KMS-11 (cell line): Measurements from ENCODE around the gene LIPH.

ENCODE experiments used
- H2AFZ ChIP-seq: fragments of 200-600 bp; sonication (generic); 2 replicates; pipeline ENCODE4 v1.6.1; 2016; ENCODE audit warnings: antibody characterized with exemption, mixed run types, low read depth
- H3K27ac ChIP-seq: fragments of 200-600 bp; sonication (generic); 2 replicates; pipeline ENCODE4 v1.6.1; 2016; ENCODE audit warnings: mild to moderate bottlenecking, mixed run types
- H3K27me3 ChIP-seq: fragments of 200-600 bp; sonication (generic); 2 replicates; pipeline ENCODE4 v1.6.1; 2017; ENCODE audit warnings: mild to moderate bottlenecking, low read depth, mixed run types, moderate library complexity; ENCODE audit not compliant: insufficient read depth
- H3K36me3 ChIP-seq: fragments of 200-600 bp; sonication (generic); 2 replicates; pipeline ENCODE4 v1.6.1; 2017; ENCODE audit warnings: mild to moderate bottlenecking, mixed run types; ENCODE audit not compliant: insufficient read depth
- H3K4me1 ChIP-seq: fragments of 200-600 bp; sonication (generic); 2 replicates; pipeline ENCODE4 v1.6.1; 2016; ENCODE audit warnings: mild to moderate bottlenecking, low read depth, mixed run types; ENCODE audit not compliant: poor library complexity, severe bottlenecking
- H3K4me2 ChIP-seq: fragments of 200-600 bp; sonication (generic); 2 replicates; pipeline ENCODE4 v1.7.0; 2016; ENCODE audit warnings: mild to moderate bottlenecking, mixed run types
- H3K4me3 ChIP-seq: fragments of 200-600 bp; sonication (generic); IDR thresholded peaks from 2 replicates; pipeline ENCODE4 v1.6.1; 2017; ENCODE audit warnings: low read depth, low read length, mixed read lengths; ENCODE audit not compliant: insufficient read depth
- H3K79me2 ChIP-seq: fragments of 200-600 bp; sonication (generic); 2 replicates; pipeline ENCODE4 v1.6.1; 2016; ENCODE audit warnings: low read depth, mixed run types; ENCODE audit not compliant: insufficient read depth
- H3K9ac ChIP-seq: fragments of 200-600 bp; sonication (generic); 2 replicates; pipeline ENCODE4 v1.6.1; 2016; ENCODE audit warnings: mild to moderate bottlenecking, mixed run types
- H4K20me1 ChIP-seq: fragments of 200-600 bp; sonication (generic); 2 replicates; pipeline ENCODE4 v1.6.1; 2016; ENCODE audit warnings: mild to moderate bottlenecking, mixed run types; ENCODE audit not compliant: insufficient read depth
- TF ChIP-seq, protein P1 (sequence below): fragments of 200-600 bp; sonication (generic); conservative IDR thresholded peaks from 2 replicates; pipeline ENCODE4 v1.6.1; 2017; ENCODE audit warnings: low read depth, mild to moderate bottlenecking, antibody characterized with exemption, low read length, moderate library complexity, mixed read lengths

Gene LIPH

DNA sequence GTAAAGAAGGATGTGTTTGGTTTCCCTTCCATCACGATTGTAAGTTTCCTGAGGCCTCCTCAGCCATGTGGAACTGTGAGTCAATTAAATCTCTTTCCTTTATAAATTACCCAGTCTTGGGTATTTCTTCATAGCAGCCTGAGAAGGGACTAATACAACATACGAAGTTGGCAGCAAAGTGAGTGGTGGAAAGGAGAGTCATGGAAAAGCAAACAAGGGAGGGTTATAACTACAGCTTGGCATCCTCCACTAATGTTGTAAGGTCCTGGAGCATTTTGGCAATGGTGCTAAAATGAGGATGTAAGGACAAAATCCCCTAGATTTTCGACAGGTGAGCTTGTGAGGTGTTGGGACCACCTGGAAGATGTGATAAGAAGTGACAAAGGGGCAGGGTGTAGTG, 47.8 kb downstream of the LIPH start:
- no peaks in the 10 kb centered on the region for H3K27me3 ChIP-seq
- H3K27ac ChIP-seq = no peak overlapping the region
- H3K4me2 ChIP-seq = no peak overlapping the region
- H3K36me3 ChIP-seq = no peaks in the 10 kb centered on the region
- H4K20me1 ChIP-seq = no peaks in the 10 kb centered on the region
- H3K9ac ChIP-seq = no peak overlapping the region
- no peaks in the 10 kb centered on the region for H3K4me1 ChIP-seq
- TF ChIP-seq, protein P1, sequence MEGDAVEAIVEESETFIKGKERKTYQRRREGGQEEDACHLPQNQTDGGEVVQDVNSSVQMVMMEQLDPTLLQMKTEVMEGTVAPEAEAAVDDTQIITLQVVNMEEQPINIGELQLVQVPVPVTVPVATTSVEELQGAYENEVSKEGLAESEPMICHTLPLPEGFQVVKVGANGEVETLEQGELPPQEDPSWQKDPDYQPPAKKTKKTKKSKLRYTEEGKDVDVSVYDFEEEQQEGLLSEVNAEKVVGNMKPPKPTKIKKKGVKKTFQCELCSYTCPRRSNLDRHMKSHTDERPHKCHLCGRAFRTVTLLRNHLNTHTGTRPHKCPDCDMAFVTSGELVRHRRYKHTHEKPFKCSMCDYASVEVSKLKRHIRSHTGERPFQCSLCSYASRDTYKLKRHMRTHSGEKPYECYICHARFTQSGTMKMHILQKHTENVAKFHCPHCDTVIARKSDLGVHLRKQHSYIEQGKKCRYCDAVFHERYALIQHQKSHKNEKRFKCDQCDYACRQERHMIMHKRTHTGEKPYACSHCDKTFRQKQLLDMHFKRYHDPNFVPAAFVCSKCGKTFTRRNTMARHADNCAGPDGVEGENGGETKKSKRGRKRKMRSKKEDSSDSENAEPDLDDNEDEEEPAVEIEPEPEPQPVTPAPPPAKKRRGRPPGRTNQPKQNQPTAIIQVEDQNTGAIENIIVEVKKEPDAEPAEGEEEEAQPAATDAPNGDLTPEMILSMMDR = no peak
- H3K4me3 ChIP-seq = no peak overlapping the region
- H3K79me2 ChIP-seq = no peaks in the 10 kb centered on the region
- H2AFZ ChIP-seq = no peak overlapping the region

DNA sequence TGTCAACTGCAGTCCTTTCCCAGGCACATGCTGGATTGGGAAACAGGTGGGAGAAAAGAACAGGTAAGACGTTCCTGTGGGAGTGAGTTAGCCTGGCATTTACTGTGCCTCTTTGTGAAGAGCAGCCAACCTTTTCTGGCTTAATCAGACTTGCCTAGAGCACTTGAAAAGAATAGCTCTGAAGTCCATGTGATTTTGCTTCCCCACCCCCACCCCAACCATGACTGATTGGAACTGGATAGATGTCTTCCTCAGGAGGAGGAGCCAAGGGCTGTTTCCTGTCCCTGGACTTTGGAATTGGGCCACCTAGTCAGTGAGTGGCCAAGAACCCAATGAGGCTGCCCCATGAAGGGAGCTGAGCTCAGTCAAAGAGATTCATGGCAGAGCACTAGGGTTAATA, 48.9 kb downstream of the LIPH start:
- Histone ChIP-seq H3K4me3 (no peak overlapping the region), H3K4me1 (peaks cover 4% of the 10 kb centered on the region), H3K4me2 (no peak overlapping the region), H4K20me1 (no peaks in the 10 kb centered on the region), H3K36me3 (no peaks in the 10 kb centered on the region), H3K27me3 (no peaks in the 10 kb centered on the region), H2AFZ (no peak overlapping the region), H3K27ac (no peak overlapping the region), H3K79me2 (peaks cover under 1% of the 10 kb centered on the region; the same call in 1 of the 2 replicates), H3K9ac (no peak overlapping the region)
- TF ChIP-seq, protein P1 = no peak

DNA sequence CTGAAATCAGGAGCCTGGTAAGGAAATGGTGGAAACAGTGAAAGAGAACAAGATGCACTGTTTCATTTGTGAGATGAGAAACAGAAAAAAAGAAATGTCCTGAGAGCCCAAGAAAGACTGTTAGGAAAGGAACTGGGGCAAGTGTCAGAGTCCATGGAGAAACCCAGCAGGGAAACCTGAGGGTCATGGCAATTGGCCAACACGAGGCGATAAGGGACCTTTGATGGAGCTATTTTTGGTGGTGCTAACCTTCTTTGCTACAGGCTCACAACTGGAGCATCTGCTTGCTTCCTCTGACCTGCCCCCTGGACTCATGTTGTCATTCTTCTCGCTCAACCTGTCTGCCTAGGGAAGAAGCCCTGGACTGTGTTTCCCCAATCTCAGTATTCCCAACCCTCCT, 49.4 kb downstream of the LIPH start:
- no peak overlapping the region for H3K4me2 ChIP-seq
- TF ChIP-seq, protein P1 = no peak
- no peaks in the 10 kb centered on the region for H3K27me3 ChIP-seq
- H3K36me3 ChIP-seq = no peaks in the 10 kb centered on the region
- H3K27ac ChIP-seq = no peak overlapping the region
- peaks cover 4% of the 10 kb centered on the region for H3K4me1 ChIP-seq
- no peaks in the 10 kb centered on the region for H4K20me1 ChIP-seq
- no peak overlapping the region for H3K4me3 ChIP-seq
- H2AFZ ChIP-seq = no peak overlapping the region
- H3K9ac ChIP-seq = no peak overlapping the region
- H3K79me2 ChIP-seq = peaks cover 6% of the 10 kb centered on the region; the same call in 1 of the 2 replicates

DNA sequence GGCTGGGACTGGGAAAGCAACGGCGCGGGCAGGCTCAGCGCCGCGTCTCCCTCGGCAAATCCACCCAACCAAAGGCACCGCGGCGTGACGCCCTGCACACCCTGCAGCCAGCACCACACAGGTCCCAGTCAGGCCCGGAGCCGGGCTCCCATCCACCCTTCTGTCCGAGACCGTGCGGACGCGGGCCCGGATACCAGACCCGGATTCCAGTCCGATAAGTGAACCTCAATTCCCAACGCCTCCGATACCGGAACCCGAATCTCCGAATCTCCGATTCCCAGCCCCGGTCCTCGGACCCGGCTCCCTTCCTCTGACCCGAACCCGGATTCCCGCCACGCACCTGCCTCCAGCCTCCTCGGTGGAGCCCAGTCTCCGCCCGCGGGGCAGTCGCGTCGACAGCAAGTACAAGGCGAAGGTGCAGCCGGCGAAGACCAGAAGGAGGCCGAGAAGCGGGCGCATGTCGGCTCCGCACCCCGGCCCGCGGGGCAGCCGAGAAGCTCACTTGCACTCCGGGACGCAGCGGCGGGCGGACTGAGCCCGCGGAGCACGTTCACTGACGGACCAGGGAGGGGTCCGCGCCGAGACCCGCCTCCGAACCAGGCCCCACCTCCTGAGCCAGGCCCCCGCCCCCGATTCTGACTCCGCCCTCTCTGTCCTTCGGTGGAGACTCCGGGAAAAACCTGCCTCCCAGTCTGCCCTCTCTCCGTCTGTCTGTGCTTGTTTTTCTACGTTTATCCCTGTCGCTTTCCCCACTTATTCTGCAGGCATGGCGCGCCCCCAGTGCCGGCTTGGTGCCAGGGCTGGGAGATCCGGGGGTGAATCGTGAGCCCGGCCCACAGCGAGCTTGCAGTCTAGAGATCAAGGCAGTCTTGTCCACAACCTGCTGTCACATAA, 53.6 kb downstream of the LIPH start, which contains the start of gene TMEM41A:
TSS of gene TMEM41A (minus strand) at position 533 of the 894 bp plus-strand sequence. CDS start at position 459, 74 bp downstream.
- H3K4me2 ChIP-seq = peak within 1 kb of the TSS; percentile 91
- H3K4me3 ChIP-seq = no peak within 1 kb of the TSS
- peak within 1 kb of the TSS; percentile 83 for H3K27ac ChIP-seq
- peaks cover 22% of the 10 kb centered on the region for H3K79me2 ChIP-seq
- H2AFZ ChIP-seq = peak within 1 kb of the TSS; percentile 92
- peaks cover 18% of the 10 kb centered on the region for H3K4me1 ChIP-seq
- peak within 1 kb of the TSS; percentile 93 for H3K9ac ChIP-seq
- H4K20me1 ChIP-seq = no peaks in the 10 kb centered on the region
- no peaks in the 10 kb centered on the region for H3K36me3 ChIP-seq
- no peaks in the 10 kb centered on the region for H3K27me3 ChIP-seq
- TF ChIP-seq, protein P1 = no peak
